PFSK-1 (cell line): Measurements from ENCODE around the gene MCM8.

Experiments
- FOXP2 ChIP-seq: optimal IDR thresholded peaks from 2 replicates; pipeline ENCODE3; 2011; ENCODE audit warnings: borderline replicate concordance, control low read depth, inconsistent platforms; ENCODE audit not compliant: insufficient read depth; ENCODE audit errors: extremely low read length, extremely low read depth
- POLR2AphosphoS5 ChIP-seq: IDR thresholded peaks from 2 replicates; pipeline ENCODE4 v1.6.1; 2012; ENCODE audit warnings: low read depth, mild to moderate bottlenecking, control low read depth, low read length, moderate library complexity
- SIN3A ChIP-seq: IDR thresholded peaks from 2 replicates; pipeline ENCODE4 v1.6.1; 2012; ENCODE audit warnings: mild to moderate bottlenecking, low read length, moderate library complexity, borderline replicate concordance; ENCODE audit not compliant: insufficient read depth
- TAF1 ChIP-seq: IDR thresholded peaks from 2 replicates; pipeline ENCODE4 v1.6.1; 2012; ENCODE audit warnings: low read length, control low read depth, borderline replicate concordance; ENCODE audit not compliant: insufficient read depth
- TF ChIP-seq, protein P1 (sequence below), 2 experiments: IDR thresholded peaks; 2 replicates each; pipeline versions ENCODE4 v1.6.1 to v1.8.0; 2011 to 2012; ENCODE audit warnings: low read depth in 2 of 2, low read length in 2 of 2, control low read depth in 1 of 2, inconsistent platforms in 1 of 2, mild to moderate bottlenecking in 1 of 2, moderate library complexity in 1 of 2; ENCODE audit not compliant: insufficient read depth in 1 of 2

Gene MCM8

DNA sequence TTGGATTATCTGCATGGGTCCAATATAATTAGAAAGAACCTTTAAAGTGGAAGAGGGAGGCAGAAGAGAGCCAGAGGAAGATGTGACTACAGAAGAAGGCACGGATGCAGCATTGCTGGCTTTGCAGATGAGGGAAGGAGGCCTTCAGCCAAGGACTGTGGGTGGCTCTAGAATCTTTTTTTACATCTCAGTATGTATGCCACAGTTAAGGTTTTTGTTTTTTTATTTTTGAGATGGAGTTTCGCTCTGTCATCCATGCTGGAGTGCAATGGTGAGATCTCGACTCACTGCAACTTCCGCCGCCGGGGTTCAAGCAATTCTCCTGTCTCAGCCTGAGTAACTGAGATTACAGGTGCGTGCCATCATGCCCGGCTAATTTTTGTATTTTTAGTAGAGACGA lies 49.3 kb downstream of the MCM8 start:
- TF ChIP-seq, protein P1, sequence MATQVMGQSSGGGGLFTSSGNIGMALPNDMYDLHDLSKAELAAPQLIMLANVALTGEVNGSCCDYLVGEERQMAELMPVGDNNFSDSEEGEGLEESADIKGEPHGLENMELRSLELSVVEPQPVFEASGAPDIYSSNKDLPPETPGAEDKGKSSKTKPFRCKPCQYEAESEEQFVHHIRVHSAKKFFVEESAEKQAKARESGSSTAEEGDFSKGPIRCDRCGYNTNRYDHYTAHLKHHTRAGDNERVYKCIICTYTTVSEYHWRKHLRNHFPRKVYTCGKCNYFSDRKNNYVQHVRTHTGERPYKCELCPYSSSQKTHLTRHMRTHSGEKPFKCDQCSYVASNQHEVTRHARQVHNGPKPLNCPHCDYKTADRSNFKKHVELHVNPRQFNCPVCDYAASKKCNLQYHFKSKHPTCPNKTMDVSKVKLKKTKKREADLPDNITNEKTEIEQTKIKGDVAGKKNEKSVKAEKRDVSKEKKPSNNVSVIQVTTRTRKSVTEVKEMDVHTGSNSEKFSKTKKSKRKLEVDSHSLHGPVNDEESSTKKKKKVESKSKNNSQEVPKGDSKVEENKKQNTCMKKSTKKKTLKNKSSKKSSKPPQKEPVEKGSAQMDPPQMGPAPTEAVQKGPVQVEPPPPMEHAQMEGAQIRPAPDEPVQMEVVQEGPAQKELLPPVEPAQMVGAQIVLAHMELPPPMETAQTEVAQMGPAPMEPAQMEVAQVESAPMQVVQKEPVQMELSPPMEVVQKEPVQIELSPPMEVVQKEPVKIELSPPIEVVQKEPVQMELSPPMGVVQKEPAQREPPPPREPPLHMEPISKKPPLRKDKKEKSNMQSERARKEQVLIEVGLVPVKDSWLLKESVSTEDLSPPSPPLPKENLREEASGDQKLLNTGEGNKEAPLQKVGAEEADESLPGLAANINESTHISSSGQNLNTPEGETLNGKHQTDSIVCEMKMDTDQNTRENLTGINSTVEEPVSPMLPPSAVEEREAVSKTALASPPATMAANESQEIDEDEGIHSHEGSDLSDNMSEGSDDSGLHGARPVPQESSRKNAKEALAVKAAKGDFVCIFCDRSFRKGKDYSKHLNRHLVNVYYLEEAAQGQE (IDR thresholded peaks at IDR 0.05; ENCODE audit: insufficient read depth in 1 of 2, low read depth in 2 of 2, low read length in 2 of 2): no peak
- TF ChIP-seq FOXP2 (no peak), SIN3A (no peak), POLR2AphosphoS5 (no peak), TAF1 (no peak)

DNA sequence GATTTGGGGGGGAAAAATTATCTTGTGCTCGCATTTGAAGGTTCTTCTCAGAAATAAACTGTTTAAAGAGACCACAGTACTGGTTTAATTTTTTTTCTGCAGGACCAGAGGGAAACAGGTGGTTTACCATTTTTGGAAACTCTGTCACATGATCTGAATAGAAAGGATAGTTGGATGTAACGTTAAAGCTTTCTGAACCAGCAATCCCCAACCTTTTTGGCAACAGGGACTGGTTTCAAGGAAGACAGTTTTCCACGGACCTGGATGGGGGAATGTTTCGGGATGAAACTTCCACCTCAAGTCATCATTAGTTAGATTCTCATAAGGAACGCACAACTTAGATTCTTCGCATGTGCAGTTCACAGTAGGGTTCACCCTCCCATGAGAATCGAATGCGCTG lies 50.4 kb downstream of the MCM8 start:
- TF ChIP-seq FOXP2 (no peak), POLR2AphosphoS5 (no peak), SIN3A (no peak), TAF1 (no peak)
- TF ChIP-seq, protein P1 (IDR thresholded peaks at IDR 0.05; ENCODE audit: insufficient read depth in 1 of 2, low read depth in 2 of 2, low read length in 2 of 2): no peak

DNA sequence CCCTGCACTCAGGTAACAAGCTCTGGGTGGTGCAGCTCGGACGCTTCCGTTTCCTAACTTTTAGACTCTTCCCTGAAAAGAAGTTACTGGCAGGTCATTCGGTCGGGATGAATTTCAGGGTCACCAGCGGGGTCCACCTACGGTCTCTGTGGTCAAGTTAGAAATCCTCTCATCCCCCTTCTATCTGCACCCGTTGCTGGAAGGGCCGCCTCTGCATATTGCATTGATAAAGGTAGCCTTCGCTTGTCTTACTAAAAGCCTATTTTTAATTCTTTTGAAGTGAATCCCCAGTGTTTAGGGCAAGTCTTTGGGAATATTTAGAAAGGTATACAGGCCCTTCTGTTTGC lies 56.1 kb downstream of the MCM8 start:
- no peak for TF ChIP-seq FOXP2
- TF ChIP-seq TAF1: no peak
- TF ChIP-seq SIN3A: no peak
- no peak for TF ChIP-seq POLR2AphosphoS5
- TF ChIP-seq, protein P1 (IDR thresholded peaks at IDR 0.05; ENCODE audit: insufficient read depth in 1 of 2, low read depth in 2 of 2, low read length in 2 of 2): no peak

DNA sequence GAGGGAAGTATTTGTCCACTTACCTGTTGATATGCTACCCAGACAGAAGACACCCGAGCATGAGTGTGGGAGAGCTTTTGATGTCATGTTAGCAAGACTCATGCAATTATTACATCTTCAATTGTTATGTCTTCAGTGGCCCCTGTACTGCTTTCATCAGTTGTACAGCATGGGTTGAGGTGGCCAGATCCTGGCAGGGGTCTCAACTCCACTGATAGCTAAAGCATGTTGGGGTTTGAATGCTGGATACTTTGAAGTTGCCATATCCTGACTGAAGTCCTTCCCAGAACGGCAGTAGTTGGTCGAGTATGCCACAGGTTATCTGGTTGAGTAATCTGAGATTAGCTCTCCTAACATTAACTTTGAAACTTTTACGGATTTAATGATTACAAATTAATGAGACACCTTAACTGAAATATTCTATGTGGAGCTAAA lies 56.7 kb downstream of the MCM8 start:
- TF ChIP-seq, protein P1 (IDR thresholded peaks at IDR 0.05; ENCODE audit: insufficient read depth in 1 of 2, low read depth in 2 of 2, low read length in 2 of 2): no peak
- TF ChIP-seq TAF1 (no peak), SIN3A (no peak), POLR2AphosphoS5 (no peak), FOXP2 (no peak)
